ENCODE data around the gene PDIA5.

The PDIA5 gene

GRCh38 chr3:123122525-123123315, 55.9 kb downstream of the PDIA5 start:
- no peak for DNase-seq

- no peak for DNase-seq
Observed at GRCh38 chr3:123123716-123124616, 57.1 kb downstream of the PDIA5 start.

GRCh38 chr3:123124971-123125370, 58.1 kb downstream of the PDIA5 start:
- DNase-seq, result no peak

GRCh38 chr3:123126031-123126430, 59.2 kb downstream of the PDIA5 start:
- DNase-seq, result no peak

GRCh38 chr3:123126653-123127052, 59.8 kb downstream of the PDIA5 start:
- DNase-seq, result no peak

GRCh38 chr3:123129092-123129491, 62.3 kb downstream of the PDIA5 start:
- no peak for DNase-seq

GRCh38 chr3:123129532-123129931, 62.7 kb downstream of the PDIA5 start:
- no peak for DNase-seq

GRCh38 chr3:123130079-123130750, 63.4 kb downstream of the PDIA5 start:
- DNase-seq, result no peak

GRCh38 chr3:123134671-123135070, 67.8 kb downstream of the PDIA5 start:
- DNase-seq, result no peak

GRCh38 chr3:123137001-123137400, 70.2 kb downstream of the PDIA5 start:
- no peak for DNase-seq

GRCh38 chr3:123138839-123139444, 72.1 kb downstream of the PDIA5 start:
- no peak for DNase-seq

GRCh38 chr3:123139522-123139921, 72.7 kb downstream of the PDIA5 start:
- DNase-seq, result no peak

- no peak for DNase-seq
Observed at GRCh38 chr3:123140550-123140949, 73.7 kb downstream of the PDIA5 start.

GRCh38 chr3:123141276-123141675, 74.5 kb downstream of the PDIA5 start:
- no peak for DNase-seq

- no peak for DNase-seq
Observed at GRCh38 chr3:123143669-123144411, 77.0 kb downstream of the PDIA5 start.

GRCh38 chr3:123147754-123148535, 81.1 kb downstream of the PDIA5 start:
- no peak for DNase-seq

- DNase-seq, result no peak
Observed at GRCh38 chr3:123148772-123149171, 81.9 kb downstream of the PDIA5 start.

GRCh38 chr3:123149525-123149924, 82.7 kb downstream of the PDIA5 start:
- no peak for DNase-seq

GRCh38 chr3:123150449-123151215, 83.8 kb downstream of the PDIA5 start:
- DNase-seq, result no peak

- no peak for DNase-seq
Observed at GRCh38 chr3:123151251-123151705, 84.5 kb downstream of the PDIA5 start.
